ENCODE measurements around the gene LAMA4. TPM values are rescaled to one million over a fixed set of nuclear protein-coding genes. Genes with fewer than 3 reads are reported as not detected.

The LAMA4 gene
- total RNA-seq, 2 donors from 2014 or later: not detected

GRCh38 chr6:112183271-112183671, 71.1 kb downstream of the LAMA4 start:
- peaks cover 28% of the 10 kb centered on the region for H3K27me3 Mint-ChIP-seq
- ATAC-seq (replicated peaks): no peak
- no peaks in the 10 kb centered on the region for H3K4me1 Mint-ChIP-seq
- no peaks in the 10 kb centered on the region for H3K36me3 Mint-ChIP-seq (ENCODE audit: low read depth)
- no peak overlapping the region for H3K4me3 Mint-ChIP-seq
- no peak overlapping the region for H3K27ac Mint-ChIP-seq
- H3K9me3 Mint-ChIP-seq: no peaks in the 10 kb centered on the region

GRCh38 chr6:112181130-112181529, 73.2 kb downstream of the LAMA4 start:
- H3K9me3 Mint-ChIP-seq: no peaks in the 10 kb centered on the region
- H3K4me1 Mint-ChIP-seq: no peaks in the 10 kb centered on the region
- peaks cover 19% of the 10 kb centered on the region for H3K27me3 Mint-ChIP-seq
- no peak overlapping the region for H3K4me3 Mint-ChIP-seq
- no peaks in the 10 kb centered on the region for H3K36me3 Mint-ChIP-seq (ENCODE audit: low read depth)
- no peak for ATAC-seq (replicated peaks)
- H3K27ac Mint-ChIP-seq: no peak overlapping the region

- Mint-ChIP-seq H3K4me3 (no peak overlapping the region), H3K36me3 (ENCODE audit: low read depth) (no peaks in the 10 kb centered on the region), H3K27ac (no peak overlapping the region), H3K27me3 (peaks cover 24% of the 10 kb centered on the region), H3K4me1 (no peaks in the 10 kb centered on the region), H3K9me3 (no peaks in the 10 kb centered on the region)
- ATAC-seq (replicated peaks): peak; percentile 71
Observed at GRCh38 chr6:112180095-112180820, 74.1 kb downstream of the LAMA4 start.

GRCh38 chr6:112179631-112180030, 74.7 kb downstream of the LAMA4 start:
- no peak for ATAC-seq (replicated peaks)
- H3K36me3 Mint-ChIP-seq (ENCODE audit: low read depth): no peaks in the 10 kb centered on the region
- H3K9me3 Mint-ChIP-seq: no peaks in the 10 kb centered on the region
- H3K27ac Mint-ChIP-seq: no peak overlapping the region
- H3K4me3 Mint-ChIP-seq: no peak overlapping the region
- peaks cover 29% of the 10 kb centered on the region for H3K27me3 Mint-ChIP-seq
- H3K4me1 Mint-ChIP-seq: no peaks in the 10 kb centered on the region

GRCh38 chr6:112178846-112179245, 75.5 kb downstream of the LAMA4 start:
- no peak for ATAC-seq (replicated peaks)
- Mint-ChIP-seq H3K36me3 (ENCODE audit: low read depth) (no peaks in the 10 kb centered on the region), H3K27ac (no peak overlapping the region), H3K4me1 (no peaks in the 10 kb centered on the region), H3K4me3 (no peak overlapping the region), H3K27me3 (peaks cover 29% of the 10 kb centered on the region), H3K9me3 (no peaks in the 10 kb centered on the region)

- H3K4me1 Mint-ChIP-seq: no peaks in the 10 kb centered on the region
- ATAC-seq (replicated peaks): no peak
- peaks cover 24% of the 10 kb centered on the region for H3K27me3 Mint-ChIP-seq
- H3K4me3 Mint-ChIP-seq: no peak overlapping the region
- H3K36me3 Mint-ChIP-seq (ENCODE audit: low read depth): no peaks in the 10 kb centered on the region
- no peaks in the 10 kb centered on the region for H3K9me3 Mint-ChIP-seq
- no peak overlapping the region for H3K27ac Mint-ChIP-seq
Observed at GRCh38 chr6:112177092-112177491, 77.3 kb downstream of the LAMA4 start.

GRCh38 chr6:112176175-112176574, 78.2 kb downstream of the LAMA4 start:
- H3K27me3 Mint-ChIP-seq: peaks cover 22% of the 10 kb centered on the region
- no peak overlapping the region for H3K27ac Mint-ChIP-seq
- no peak for ATAC-seq (replicated peaks)
- no peaks in the 10 kb centered on the region for H3K36me3 Mint-ChIP-seq (ENCODE audit: low read depth)
- H3K4me3 Mint-ChIP-seq: no peak overlapping the region
- no peaks in the 10 kb centered on the region for H3K9me3 Mint-ChIP-seq
- H3K4me1 Mint-ChIP-seq: no peaks in the 10 kb centered on the region

GRCh38 chr6:112173221-112173804, 81.1 kb downstream of the LAMA4 start:
- no peaks in the 10 kb centered on the region for H3K4me1 Mint-ChIP-seq
- no peaks in the 10 kb centered on the region for H3K36me3 Mint-ChIP-seq (ENCODE audit: low read depth)
- H3K9me3 Mint-ChIP-seq: no peaks in the 10 kb centered on the region
- peaks cover 36% of the 10 kb centered on the region for H3K27me3 Mint-ChIP-seq
- no peak overlapping the region for H3K4me3 Mint-ChIP-seq
- no peak for ATAC-seq (replicated peaks)
- H3K27ac Mint-ChIP-seq: no peak overlapping the region

GRCh38 chr6:112172540-112172939, 81.8 kb downstream of the LAMA4 start:
- no peaks in the 10 kb centered on the region for H3K9me3 Mint-ChIP-seq
- no peak overlapping the region for H3K4me3 Mint-ChIP-seq
- H3K27ac Mint-ChIP-seq: no peak overlapping the region
- H3K36me3 Mint-ChIP-seq (ENCODE audit: low read depth): no peaks in the 10 kb centered on the region
- peaks cover 36% of the 10 kb centered on the region for H3K27me3 Mint-ChIP-seq
- H3K4me1 Mint-ChIP-seq: no peaks in the 10 kb centered on the region
- ATAC-seq (replicated peaks): no peak

GRCh38 chr6:112169541-112169940, 84.8 kb downstream of the LAMA4 start:
- no peak for ATAC-seq (replicated peaks)
- H3K27ac Mint-ChIP-seq: no peak overlapping the region
- no peaks in the 10 kb centered on the region for H3K36me3 Mint-ChIP-seq (ENCODE audit: low read depth)
- H3K9me3 Mint-ChIP-seq: no peaks in the 10 kb centered on the region
- H3K27me3 Mint-ChIP-seq: peaks cover 28% of the 10 kb centered on the region
- no peak overlapping the region for H3K4me3 Mint-ChIP-seq
- H3K4me1 Mint-ChIP-seq: no peaks in the 10 kb centered on the region

- no peaks in the 10 kb centered on the region for H3K9me3 Mint-ChIP-seq
- no peaks in the 10 kb centered on the region for H3K36me3 Mint-ChIP-seq (ENCODE audit: low read depth)
- H3K4me3 Mint-ChIP-seq: peak overlapping the region; percentile 70
- peak; percentile 95 for ATAC-seq (replicated peaks)
- peak overlapping the region; percentile 61 for H3K27ac Mint-ChIP-seq
- H3K4me1 Mint-ChIP-seq: peaks cover 11% of the 10 kb centered on the region
- peaks cover 39% of the 10 kb centered on the region for H3K27me3 Mint-ChIP-seq
Observed at GRCh38 chr6:112163295-112164257, 90.8 kb downstream of the LAMA4 start.

- ATAC-seq (replicated peaks): no peak
- Mint-ChIP-seq H3K4me1 (peaks cover 11% of the 10 kb centered on the region), H3K27me3 (peaks cover 40% of the 10 kb centered on the region), H3K27ac (no peak overlapping the region), H3K4me3 (no peak overlapping the region), H3K9me3 (no peaks in the 10 kb centered on the region), H3K36me3 (ENCODE audit: low read depth) (no peaks in the 10 kb centered on the region)
Observed at GRCh38 chr6:112160745-112161144, 93.6 kb downstream of the LAMA4 start.

GRCh38 chr6:112156668-112157067, 97.7 kb downstream of the LAMA4 start:
- Mint-ChIP-seq H3K4me3 (no peak overlapping the region), H3K36me3 (ENCODE audit: low read depth) (no peaks in the 10 kb centered on the region), H3K27ac (no peak overlapping the region), H3K9me3 (no peaks in the 10 kb centered on the region), H3K4me1 (no peaks in the 10 kb centered on the region), H3K27me3 (peaks cover 24% of the 10 kb centered on the region)
- no peak for ATAC-seq (replicated peaks)

GRCh38 chr6:112155886-112156285, 98.5 kb downstream of the LAMA4 start:
- no peaks in the 10 kb centered on the region for H3K9me3 Mint-ChIP-seq
- H3K36me3 Mint-ChIP-seq (ENCODE audit: low read depth): no peaks in the 10 kb centered on the region
- no peak overlapping the region for H3K4me3 Mint-ChIP-seq
- no peak for ATAC-seq (replicated peaks)
- H3K4me1 Mint-ChIP-seq: no peaks in the 10 kb centered on the region
- H3K27me3 Mint-ChIP-seq: peaks cover 21% of the 10 kb centered on the region
- no peak overlapping the region for H3K27ac Mint-ChIP-seq

All from activated T-helper 17 cell treated with anti-CD3 and anti-CD28 coated beads, Interleukin-2, amount 50 U/mL, for 72 hours (primary cell).